A549 (cell line): Measurements from ENCODE around the gene KCTD18. TPM values are rescaled to one million over a fixed set of nuclear protein-coding genes. Genes with fewer than 3 reads are reported as not detected.

ENCODE experiments used
- ATAC-seq, 2 experiments: fragments of 200-7000 bp in 1 of 2; fragments of >200 bp in 1 of 2; cut with Nextera tagmentation in 1 of 2; cut with Tn5 transposase in 1 of 2; 3 replicates each; pipeline versions ENCODE4 v1.8.0 to v1.9.1; 2018 to 2020; ENCODE audit warnings: mild to moderate bottlenecking in 1 of 2, moderate library complexity in 1 of 2
- CTCF ChIA-PET: fragments of 300-600 bp; sonication (Branson Sonifier 250); formaldehyde crosslinking; extraction: SDS; loops from one replicate; lab custom pipeline; 2021; ENCODE audit warnings: antibody characterized with exemption, inconsistent platforms; lab: Yijun Ruan, JAX
- POLR2A ChIA-PET: fragments of 350-600 bp; formaldehyde crosslinking; extraction: SDS; loops from one replicate; lab custom pipeline; 2021; ENCODE audit warnings: antibody characterized with exemption, inconsistent platforms; lab: Yijun Ruan, JAX
- DNase-seq, 2 experiments: peaks; one replicate each; pipeline versions ENCODE4 v3.0.0 to v3.0.0-alpha.2; 2011 to 2016; ENCODE audit warnings: low read depth in 1 of 2, low spot score in 1 of 2
- FAIRE-seq: peaks from 2 replicates; lab custom pipeline; 2011; peaks lifted over from hg19 to GRCh38; lab: Jason Lieb, UNC
- H3K27ac ChIP-seq, 2 experiments: fragments of >200 bp; sonication (Bioruptor Twin); formaldehyde crosslinking; 3 replicates each; pipeline ENCODE4 v1.5.1; 2016 to 2017
- H3K4me1 ChIP-seq: fragments of >200 bp; sonication (Bioruptor Twin); formaldehyde crosslinking; 3 replicates; pipeline ENCODE4 v1.6.1; 2016
- H3K4me2 ChIP-seq: fragments of >200 bp; sonication (Bioruptor Twin); formaldehyde crosslinking; 3 replicates; pipeline ENCODE4 v1.6.1; 2016
- H3K4me3 ChIP-seq: fragments of >200 bp; sonication (Bioruptor Twin); formaldehyde crosslinking; 3 replicates; pipeline ENCODE4 v1.5.1; 2016
- H3K9me3 ChIP-seq: fragments of >200 bp; sonication (Bioruptor Twin); formaldehyde crosslinking; 3 replicates; pipeline ENCODE4 v1.6.1; 2016
- ATOH8 ChIP-seq: fragments of 250-450 bp; sonication (Bioruptor Pico); IDR thresholded peaks from 2 replicates; pipeline ENCODE4 v1.5.0; 2020; ENCODE audit warnings: low read depth, mild to moderate bottlenecking, moderate library complexity
- CBX2 ChIP-seq: fragments of 200-600 bp; sonication (generic); IDR thresholded peaks from 2 replicates; pipeline ENCODE4 v1.6.1; 2016; ENCODE audit warnings: low read depth, mild to moderate bottlenecking, borderline replicate concordance
- CBX8 ChIP-seq: fragments of 200-600 bp; sonication (generic); IDR thresholded peaks from 2 replicates; pipeline ENCODE4 v1.6.1; 2016
- CEBPB ChIP-seq, 2 experiments: fragments of >200 bp in 1 of 2; sonication (Bioruptor Twin) in 1 of 2; formaldehyde crosslinking in 1 of 2; IDR thresholded peaks; 2 replicates each; pipeline ENCODE4 v1.6.1; 2012 to 2016
- CHD4 ChIP-seq: fragments of 200-600 bp; sonication (generic); IDR thresholded peaks from 2 replicates; pipeline ENCODE4 v1.6.1; 2016; ENCODE audit warnings: antibody characterized with exemption, mild to moderate bottlenecking, borderline replicate concordance
- E2F6 ChIP-seq: IDR thresholded peaks from 2 replicates; pipeline ENCODE4 v1.6.1; 2012; ENCODE audit warnings: low read depth, borderline replicate concordance
- EHF ChIP-seq: fragments of 250-450 bp; sonication (Bioruptor Pico); IDR thresholded peaks from 2 replicates; pipeline ENCODE4 v1.5.0; 2020; ENCODE audit warnings: mild to moderate bottlenecking
- EP300 ChIP-seq, 2 experiments: fragments of >200 bp; sonication (Bioruptor Twin); formaldehyde crosslinking; IDR thresholded peaks; 2 replicates in 1 of 2; 3 replicates in 1 of 2; pipeline ENCODE4 v1.6.1; 2016 to 2017
- ESRRA ChIP-seq: fragments of 150-350 bp; IDR thresholded peaks from 2 replicates; pipeline ENCODE4 v1.6.1; 2014; ENCODE audit warnings: mild to moderate bottlenecking, low read length, borderline replicate concordance
- FOSB ChIP-seq: fragments of 250-450 bp; sonication (Bioruptor Pico); IDR thresholded peaks from 2 replicates; pipeline ENCODE4 v1.5.0; 2020; ENCODE audit warnings: mild to moderate bottlenecking, moderate library complexity
- FOSL2 ChIP-seq, 2 experiments: fragments of 450-650 bp in 1 of 2; fragments of >200 bp in 1 of 2; sonication (Bioruptor Twin) in 1 of 2; formaldehyde crosslinking; IDR thresholded peaks; 2 replicates each; pipeline versions ENCODE4 v1.5.0 to v1.6.1; 2016 to 2020; ENCODE audit warnings: mild to moderate bottlenecking in 1 of 2, moderate library complexity in 1 of 2
- HES2 ChIP-seq: fragments of >200 bp; sonication (Bioruptor Twin); formaldehyde crosslinking; IDR thresholded peaks from 2 replicates; pipeline ENCODE4 v1.6.1; 2016
- HEYL ChIP-seq: fragments of 250-450 bp; sonication (Bioruptor Pico); IDR thresholded peaks from 2 replicates; pipeline ENCODE4 v1.8.0; 2021; ENCODE audit warnings: mild to moderate bottlenecking, moderate library complexity
- HOXB13 ChIP-seq: fragments of 250-450 bp; sonication (Bioruptor Pico); IDR thresholded peaks from 2 replicates; pipeline ENCODE4 v1.5.0; 2020; ENCODE audit warnings: low read depth, mild to moderate bottlenecking, moderate library complexity
- HOXB5 ChIP-seq: fragments of 250-450 bp; sonication (Bioruptor Pico); IDR thresholded peaks from 2 replicates; pipeline ENCODE4 v1.5.0; 2020; ENCODE audit warnings: mild to moderate bottlenecking, moderate library complexity
- KDM5A ChIP-seq: fragments of 200-600 bp; sonication (generic); IDR thresholded peaks from 2 replicates; pipeline ENCODE4 v1.6.1; 2016; ENCODE audit warnings: antibody characterized with exemption, mild to moderate bottlenecking
- MAX ChIP-seq: IDR thresholded peaks from 2 replicates; pipeline ENCODE4 v1.6.1; 2012
- RCOR1 ChIP-seq: fragments of 150-350 bp; IDR thresholded peaks from 2 replicates; pipeline ENCODE4 v1.6.1; 2014; ENCODE audit warnings: antibody characterized with exemption, low read length, low read depth
- ZC3H11A ChIP-seq: fragments of 450-650 bp; IDR thresholded peaks from 2 replicates; pipeline ENCODE4 v1.6.1; 2014; ENCODE audit warnings: antibody characterized with exemption, mild to moderate bottlenecking
- ZFP36 ChIP-seq: fragments of 450-650 bp; IDR thresholded peaks from 2 replicates; pipeline ENCODE4 v1.6.1; 2014; ENCODE audit warnings: borderline replicate concordance; ENCODE audit not compliant: partially characterized antibody
- WGBS: methylation state at CpG from one replicate; pipeline ENCODE4 v1.1.6; 2017; ENCODE audit errors: missing lambda C conversion rate; 5-methylcytosine and 5-hydroxymethylcytosine counted together
- polyA plus RNA-seq, 4 experiments: library from polyadenylated mRNA; depleted of rRNA in 3 of 4; stranded (reverse); fragments of >200 nt; fragmentation: RNase III in 1 of 4; extraction: RNeasy Plus Mini Kit Qiagen cat#74134 plus additional on column Dnase treatment in 1 of 4; gene quantifications; 2 replicates in 3 of 4; 3 replicates in 1 of 4; pipeline ENCODE4 v1.2.3, GENCODE V29; 2011 to 2017
- TF ChIP-seq, protein P1 (sequence below): fragments of 250-450 bp; sonication (Bioruptor Pico); IDR thresholded peaks from 2 replicates; pipeline ENCODE4 v1.5.0; 2021; ENCODE audit warnings: mild to moderate bottlenecking, moderate library complexity, borderline replicate concordance
- TF ChIP-seq, protein P2 (sequence below): fragments of 150-350 bp; IDR thresholded peaks from 2 replicates; pipeline ENCODE4 v1.6.1; 2014; ENCODE audit warnings: low read depth, mild to moderate bottlenecking, low read length

KCTD18 gene
- polyA plus RNA-seq, 2 of the 4 experiments (the other 2 are of a cell fraction), result 12.2 to 21.3 TPM

- Histone ChIP-seq H3K4me2 (no peak overlapping the region), H3K4me3 (no peak overlapping the region), H3K27ac (no peak overlapping the region), H3K9me3 (no peaks in the 10 kb centered on the region), H3K4me1 (no peaks in the 10 kb centered on the region)
- DNase-seq (no peak), ATAC-seq (no peak), FAIRE-seq (no peak)
- TF ChIP-seq HES2, result no peak
- no peak for TF ChIP-seq RCOR1
- no peak for TF ChIP-seq HEYL (CRISPR knock-in tag)
- no peak for TF ChIP-seq ESRRA
- TF ChIP-seq, protein P1, sequence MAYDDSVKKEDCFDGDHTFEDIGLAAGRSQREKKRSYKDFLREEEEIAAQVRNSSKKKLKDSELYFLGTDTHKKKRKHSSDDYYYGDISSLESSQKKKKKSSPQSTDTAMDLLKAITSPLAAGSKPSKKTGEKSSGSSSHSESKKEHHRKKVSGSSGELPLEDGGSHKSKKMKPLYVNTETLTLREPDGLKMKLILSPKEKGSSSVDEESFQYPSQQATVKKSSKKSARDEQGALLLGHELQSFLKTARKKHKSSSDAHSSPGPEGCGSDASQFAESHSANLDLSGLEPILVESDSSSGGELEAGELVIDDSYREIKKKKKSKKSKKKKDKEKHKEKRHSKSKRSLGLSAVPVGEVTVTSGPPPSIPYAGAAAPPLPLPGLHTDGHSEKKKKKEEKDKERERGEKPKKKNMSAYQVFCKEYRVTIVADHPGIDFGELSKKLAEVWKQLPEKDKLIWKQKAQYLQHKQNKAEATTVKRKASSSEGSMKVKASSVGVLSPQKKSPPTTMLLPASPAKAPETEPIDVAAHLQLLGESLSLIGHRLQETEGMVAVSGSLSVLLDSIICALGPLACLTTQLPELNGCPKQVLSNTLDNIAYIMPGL (CRISPR knock-in tag), result no peak
- TF ChIP-seq CHD4, result no peak
- no peak for TF ChIP-seq KDM5A
- TF ChIP-seq FOSB (CRISPR knock-in tag), result no peak
- TF ChIP-seq ZFP36, result no peak
- no peak for TF ChIP-seq HOXB5 (CRISPR knock-in tag)
- TF ChIP-seq CBX2, result no peak
- no peak for TF ChIP-seq EHF
- no peak for TF ChIP-seq CBX8
- no peak for TF ChIP-seq HOXB13
- WGBS, result 100% methylated on average over 1 of the region's 1 CpG
- CTCF ChIA-PET, result no interaction called here
- POLR2A ChIA-PET, result no interaction called here
Observed at GRCh38 chr2:200538139-200538538, 28.3 kb upstream of the KCTD18 start.

GRCh38 chr2:200534572-200534971 lies 24.7 kb upstream of the KCTD18 start:
- Histone ChIP-seq H3K9me3 (no peaks in the 10 kb centered on the region), H3K4me1 (no peaks in the 10 kb centered on the region), H3K27ac (no peak overlapping the region), H3K4me3 (no peak overlapping the region), H3K4me2 (no peak overlapping the region)
- TF ChIP-seq MAX, result no peak
- TF ChIP-seq, protein P2, sequence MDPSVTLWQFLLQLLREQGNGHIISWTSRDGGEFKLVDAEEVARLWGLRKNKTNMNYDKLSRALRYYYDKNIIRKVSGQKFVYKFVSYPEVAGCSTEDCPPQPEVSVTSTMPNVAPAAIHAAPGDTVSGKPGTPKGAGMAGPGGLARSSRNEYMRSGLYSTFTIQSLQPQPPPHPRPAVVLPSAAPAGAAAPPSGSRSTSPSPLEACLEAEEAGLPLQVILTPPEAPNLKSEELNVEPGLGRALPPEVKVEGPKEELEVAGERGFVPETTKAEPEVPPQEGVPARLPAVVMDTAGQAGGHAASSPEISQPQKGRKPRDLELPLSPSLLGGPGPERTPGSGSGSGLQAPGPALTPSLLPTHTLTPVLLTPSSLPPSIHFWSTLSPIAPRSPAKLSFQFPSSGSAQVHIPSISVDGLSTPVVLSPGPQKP, result no peak
- TF ChIP-seq FOSL2 (IDR thresholded peaks at IDR 0.05), result no peak
- no peak for TF ChIP-seq FOSL2 (CRISPR knock-in tag; IDR thresholded peaks at IDR 0.05)
- TF ChIP-seq ATOH8, result no peak
- no peak for TF ChIP-seq EP300 (IDR thresholded peaks at IDR 0.05)
- TF ChIP-seq ZC3H11A, result no peak
- TF ChIP-seq CEBPB (IDR thresholded peaks at IDR 0.05), result no peak
- no peak for TF ChIP-seq E2F6
- TF ChIP-seq HEYL (CRISPR knock-in tag), result no peak
- no peak for ATAC-seq
- ChIA-PET POLR2A (no interaction called here), CTCF (interaction anchor here (1.1 to 3.1 kb wide), 3 partner anchors 9 to 25 kb away, joined by 3 to 13 read pairs (median 3); partner anchors contain the start of genes KCTD18 and SGO2)
- no peak for FAIRE-seq
- DNase-seq, result no peak
